ENCODE results near the gene ST3GAL4.
A peak's percentile ranks its signal among the peaks of the same experiment; 100 is the strongest.
"Not testable (repeated sequence)": the region's sequence is repeated elsewhere in the genome, so short reads cannot be mapped to it uniquely, and the experiment has no call there.

Gene ST3GAL4

DNA sequence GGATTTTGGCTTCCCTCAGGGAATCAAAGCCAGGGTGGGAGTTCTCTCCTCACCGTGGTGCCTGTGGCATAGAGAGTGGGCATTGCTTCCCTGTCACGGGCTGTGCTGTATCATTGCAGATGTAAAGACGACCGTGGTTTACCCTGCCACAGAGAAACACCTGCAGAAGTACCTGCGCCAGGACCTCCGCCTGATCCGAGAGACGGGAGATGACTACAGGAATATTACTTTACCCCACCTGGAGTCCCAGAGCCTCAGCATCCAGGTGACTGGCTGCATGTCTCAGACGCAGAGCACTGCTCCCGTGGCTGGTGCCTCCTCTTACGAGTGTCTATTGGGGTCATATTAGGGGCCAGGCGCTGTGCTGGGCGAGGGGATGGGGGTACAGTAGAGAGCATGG, 24.2 kb upstream of the ST3GAL4 start:
- DNase-seq: no peak

DNA sequence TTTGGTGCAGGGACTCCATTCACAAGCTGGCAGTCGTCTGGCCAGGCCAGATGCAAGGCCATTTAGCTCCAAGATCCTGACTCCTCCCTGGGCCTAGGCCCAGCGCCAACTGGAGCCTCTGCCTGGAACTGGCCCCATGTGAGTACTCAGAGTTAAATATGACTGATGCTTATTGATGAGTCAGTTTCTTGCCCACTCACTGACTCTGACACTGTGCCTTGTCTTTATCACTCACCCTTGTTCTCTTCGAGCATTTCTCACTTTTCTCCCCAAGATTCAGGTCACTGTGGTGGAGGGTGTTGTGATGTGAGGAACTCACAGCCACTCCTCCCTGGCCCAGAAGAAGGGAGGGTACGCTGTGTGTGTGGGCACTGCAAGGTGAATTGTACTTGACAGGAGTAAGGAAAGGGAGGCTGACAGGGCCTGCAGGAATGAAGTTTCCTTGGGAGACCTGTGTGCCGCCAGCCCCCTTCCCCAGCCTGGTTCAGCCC, 23.2 kb upstream of the ST3GAL4 start:
- DNase-seq: no peak

DNA sequence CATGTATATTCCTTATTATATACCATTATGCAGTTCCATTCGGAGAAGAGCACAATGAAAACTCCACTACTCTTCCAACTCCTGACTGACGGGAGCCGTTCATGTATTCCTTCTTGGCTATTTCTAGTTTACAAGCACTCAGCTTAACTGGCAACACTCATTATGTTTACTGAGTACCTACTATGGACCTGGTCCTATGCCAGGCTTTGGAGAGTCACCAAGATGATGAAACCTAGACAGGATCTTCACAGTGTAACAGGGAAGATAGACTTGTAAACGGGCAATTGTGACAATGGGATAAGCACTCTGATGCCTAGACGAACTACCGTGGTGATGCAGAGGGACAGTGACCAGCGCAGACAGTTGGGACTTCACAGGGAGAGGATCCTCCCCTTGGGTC, 22.3 kb upstream of the ST3GAL4 start:
- no peak for DNase-seq

DNA sequence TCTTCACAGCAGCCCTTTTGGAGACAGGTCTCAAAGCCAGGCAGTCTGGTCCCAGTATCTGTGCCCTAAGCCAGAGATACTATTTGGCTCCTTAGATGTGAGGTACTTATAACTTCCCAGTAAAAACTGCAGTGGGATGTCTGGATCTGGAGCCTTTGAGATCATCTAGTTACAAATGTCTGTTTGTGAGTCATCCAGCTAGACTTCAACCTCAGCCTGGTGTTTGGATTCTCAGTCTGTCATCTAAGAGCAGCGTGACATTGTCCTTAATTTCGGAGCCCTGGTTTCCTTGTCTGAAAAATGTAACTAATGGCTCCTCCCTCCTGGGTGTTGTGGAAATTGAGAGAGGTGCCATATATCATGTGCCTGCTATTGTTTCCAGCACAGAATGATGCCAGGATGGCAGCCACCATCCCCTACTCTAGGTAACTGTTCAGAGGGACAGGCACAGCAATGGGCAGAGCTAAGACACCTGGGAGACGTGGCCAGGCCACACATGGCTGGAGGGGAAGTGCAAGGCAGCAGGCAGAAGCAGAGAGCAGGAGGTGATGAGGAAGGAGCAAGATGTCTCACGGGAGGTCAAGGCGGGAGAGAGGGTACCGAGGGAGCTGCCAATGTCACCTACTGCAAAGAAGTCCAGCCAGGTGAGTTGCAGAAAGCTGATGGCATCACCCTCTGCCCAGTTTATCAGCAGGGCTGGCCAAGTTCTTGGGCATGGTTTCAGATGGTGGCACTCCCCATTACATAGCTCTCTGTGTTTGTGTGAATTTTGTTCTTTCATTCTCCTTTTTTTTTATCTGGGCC, 20.6 kb upstream of the ST3GAL4 start:
- DNase-seq: no peak

DNA sequence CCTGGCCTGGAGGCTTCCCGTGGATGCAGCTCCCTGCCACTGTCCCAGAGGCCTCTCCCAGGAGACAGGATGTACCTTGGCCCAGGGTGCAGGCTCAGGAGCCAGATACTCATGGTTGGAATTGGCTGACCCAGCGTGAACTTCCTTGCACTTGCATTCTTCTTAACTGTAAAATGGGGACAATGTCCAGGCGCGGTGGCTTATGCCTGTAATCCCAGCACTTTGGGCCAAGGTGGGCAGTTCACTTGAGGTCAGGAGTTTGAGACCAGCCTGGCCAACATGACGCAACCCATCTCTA, 20.1 kb upstream of the ST3GAL4 start:
- no peak for DNase-seq

DNA sequence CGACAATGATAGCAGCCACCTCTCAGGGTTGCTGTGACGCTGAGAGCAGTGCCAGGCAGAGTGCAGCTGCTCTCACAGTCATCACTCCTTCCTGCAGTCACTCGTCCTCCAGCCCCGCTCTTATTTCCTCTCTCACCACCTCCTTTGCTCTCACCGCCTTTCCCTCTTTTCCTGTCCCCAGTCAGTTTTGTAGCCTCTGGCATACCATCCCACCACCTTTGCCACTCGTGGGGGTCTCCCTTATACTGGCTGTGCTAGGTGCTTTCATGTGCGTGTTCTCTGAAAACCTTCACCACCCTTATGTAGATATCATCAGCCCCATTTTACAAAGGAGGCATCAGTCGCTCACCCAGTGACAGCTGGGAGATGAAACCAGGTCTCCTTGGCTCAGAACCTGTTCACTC, 19.3 kb upstream of the ST3GAL4 start:
- DNase-seq: no peak

DNA sequence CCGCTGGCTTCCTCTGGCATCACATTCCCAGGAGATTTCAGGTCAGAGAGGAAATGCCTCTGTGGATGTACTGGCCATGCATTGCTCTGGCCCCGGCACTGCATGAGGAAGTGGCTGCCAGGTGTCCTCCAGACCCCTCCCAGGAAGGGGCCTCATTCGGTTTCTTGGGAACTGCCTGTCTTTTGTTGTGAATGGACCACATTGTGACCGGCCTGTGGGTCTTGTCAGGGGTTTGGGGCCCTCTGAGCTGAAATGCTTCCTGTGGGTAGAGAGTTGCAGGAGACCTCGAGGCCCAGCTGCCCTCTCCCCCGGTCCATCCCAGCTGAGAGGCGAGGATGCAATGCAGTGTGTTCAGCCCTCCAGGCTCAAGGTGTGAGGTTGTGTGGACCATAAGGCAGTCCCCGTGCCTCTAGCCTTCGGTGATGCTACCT, 18.8 kb upstream of the ST3GAL4 start:
- DNase-seq: no peak

DNA sequence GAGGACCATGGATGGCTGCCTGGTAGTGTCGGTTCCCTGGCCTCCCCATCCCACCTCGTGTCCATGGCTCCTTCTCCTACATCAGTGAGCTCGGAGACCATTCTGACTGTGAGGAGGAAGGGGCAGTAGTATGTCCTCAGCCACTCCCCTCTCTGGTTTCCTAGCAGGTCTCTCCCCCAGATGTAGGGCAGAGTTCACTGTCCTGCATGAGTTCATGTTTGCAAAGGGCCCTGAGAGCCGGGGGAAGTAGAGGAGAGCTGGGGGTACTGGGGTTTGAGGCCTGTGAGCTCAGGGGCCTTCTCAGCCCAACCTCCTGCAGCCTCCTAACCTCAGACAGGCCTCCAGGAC, 18.4 kb upstream of the ST3GAL4 start:
- no peak for DNase-seq

DNA sequence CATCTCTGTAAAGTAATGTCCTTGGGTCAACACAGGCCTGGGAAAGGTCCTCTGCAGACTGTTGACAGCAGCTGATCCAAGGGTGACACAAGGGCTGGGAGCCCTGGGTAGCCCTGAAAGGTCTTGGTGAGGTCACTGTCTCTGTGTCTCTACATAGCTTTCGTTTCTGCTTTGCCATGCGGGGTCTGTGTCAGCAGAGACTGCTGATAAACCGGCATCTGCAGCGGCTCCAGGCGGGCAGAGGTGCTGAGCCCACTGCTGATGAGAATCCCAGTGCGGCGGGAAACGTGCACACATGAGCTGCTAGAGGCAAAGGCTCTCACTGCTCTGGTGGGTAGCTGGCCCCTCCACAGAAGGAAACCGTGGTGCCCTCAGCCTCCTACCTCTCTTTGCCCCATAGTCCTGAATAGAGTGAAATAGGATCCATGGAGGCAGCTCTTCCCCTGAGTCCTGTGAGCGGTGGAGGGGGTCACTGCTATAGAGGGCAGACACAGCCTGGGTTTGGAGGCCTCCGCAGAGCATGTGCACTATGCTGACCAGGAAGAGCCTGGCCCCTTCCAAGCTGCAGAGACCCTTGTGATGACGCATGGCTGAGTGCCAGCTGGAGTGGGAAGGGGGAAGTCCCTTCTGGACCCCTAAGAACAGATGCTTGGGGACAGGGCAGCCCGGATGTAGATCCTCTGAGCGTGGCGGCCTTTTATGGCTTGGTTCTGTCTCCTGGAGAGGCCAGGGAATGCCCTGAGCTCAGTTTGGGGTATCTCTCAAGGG, 17.8 kb upstream of the ST3GAL4 start:
- DNase-seq: no peak

DNA sequence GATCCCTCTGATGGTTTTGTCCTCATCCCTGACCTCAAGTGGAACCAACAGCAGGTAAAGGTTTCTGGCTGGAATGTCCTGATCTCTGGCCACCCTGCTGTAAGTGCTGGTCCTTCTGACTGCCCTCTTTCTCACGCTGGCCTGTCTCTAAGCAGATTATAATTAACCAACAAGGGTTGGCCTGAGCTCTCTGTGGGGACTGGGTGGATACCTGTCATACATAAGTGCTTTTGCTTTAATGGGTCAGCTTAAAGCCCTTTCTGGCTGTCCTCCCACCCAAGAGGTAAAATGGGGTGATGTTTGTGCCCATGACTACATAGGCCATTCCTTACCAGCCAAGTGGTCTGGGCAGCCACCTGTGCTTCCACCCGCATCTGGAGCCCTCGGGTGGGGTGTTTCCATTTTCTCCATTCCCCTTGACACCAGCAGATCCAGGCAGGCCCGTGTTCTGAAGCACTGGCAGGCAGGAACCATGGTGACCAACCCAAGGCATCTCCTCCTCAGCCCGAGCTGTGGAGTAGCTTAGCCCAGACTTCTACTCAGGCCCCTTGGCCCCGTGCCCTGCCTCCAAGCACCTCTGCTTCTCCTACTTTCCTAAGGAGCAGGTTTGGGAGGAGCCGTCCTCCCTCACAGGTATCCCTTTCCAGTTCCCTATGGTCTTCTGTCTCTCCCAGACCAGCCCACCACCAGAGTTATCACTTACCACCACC, 17.0 kb upstream of the ST3GAL4 start:
- DNase-seq: no peak

DNA sequence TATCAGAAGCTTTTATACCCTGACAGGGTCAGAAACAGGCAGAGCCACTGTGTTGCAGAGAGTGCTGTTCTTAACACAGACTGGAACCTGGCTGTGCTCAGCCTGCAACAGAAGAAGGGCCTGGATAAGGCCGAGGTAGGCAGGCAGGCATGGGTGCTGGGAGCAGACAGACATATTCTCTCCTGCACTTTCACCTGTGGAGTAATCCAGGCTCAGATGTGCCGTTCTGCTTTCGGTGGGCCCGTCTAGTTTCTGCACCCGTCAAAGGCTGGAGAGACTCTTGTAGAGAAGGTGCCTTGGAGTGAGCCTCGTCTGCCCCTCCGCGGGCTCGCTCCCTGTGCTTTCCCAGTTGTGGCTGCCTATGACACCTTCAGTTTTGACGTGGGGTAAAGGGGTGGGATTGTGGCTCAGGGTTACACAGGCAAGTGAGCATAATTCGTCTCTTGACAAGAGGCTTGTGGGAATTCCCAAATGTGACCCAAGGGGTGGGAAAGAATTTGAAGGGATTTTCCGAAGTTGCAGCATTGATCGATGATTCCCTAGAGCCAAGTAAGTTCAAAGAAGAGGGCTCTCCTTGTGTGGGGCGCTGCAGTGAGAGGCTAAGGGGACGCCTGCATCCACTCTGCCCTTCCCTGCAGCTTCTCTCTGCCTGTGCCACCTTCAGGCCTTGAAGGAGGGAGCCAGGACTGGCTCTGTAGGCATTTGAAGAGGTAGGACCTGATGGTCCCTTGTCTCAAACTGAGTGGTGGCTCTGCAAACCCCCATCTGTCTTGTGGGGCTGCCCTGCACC, 16.2 kb upstream of the ST3GAL4 start:
- no peak for DNase-seq

DNA sequence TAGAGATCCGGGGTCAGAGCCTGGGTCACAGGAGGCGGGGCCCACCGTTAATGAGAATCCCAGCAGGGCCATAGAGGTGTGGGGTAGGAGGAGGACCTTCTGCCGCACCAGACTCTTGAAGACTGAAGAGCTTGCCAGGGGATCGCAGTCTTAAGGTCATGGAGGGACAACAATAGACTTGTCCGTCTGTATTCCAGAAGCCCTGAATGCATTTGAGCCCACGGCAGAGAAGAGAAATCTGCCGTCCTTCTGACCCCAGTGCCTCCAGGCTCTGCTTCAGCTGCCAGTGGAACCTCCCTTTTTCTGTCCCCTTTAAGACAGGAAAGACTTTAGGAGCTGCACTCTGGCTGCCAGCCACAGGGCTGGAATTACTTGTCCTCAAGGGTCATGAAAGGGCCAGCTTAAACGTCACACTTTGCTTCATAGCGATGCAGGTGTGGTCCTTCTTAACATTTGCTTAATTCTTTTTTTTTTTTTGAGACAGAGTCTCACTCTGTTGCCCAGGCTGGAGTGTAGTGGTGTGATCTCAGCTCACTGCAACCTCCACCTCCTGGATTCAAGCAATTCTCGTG, 15.5 kb upstream of the ST3GAL4 start:
- no peak for DNase-seq

DNA sequence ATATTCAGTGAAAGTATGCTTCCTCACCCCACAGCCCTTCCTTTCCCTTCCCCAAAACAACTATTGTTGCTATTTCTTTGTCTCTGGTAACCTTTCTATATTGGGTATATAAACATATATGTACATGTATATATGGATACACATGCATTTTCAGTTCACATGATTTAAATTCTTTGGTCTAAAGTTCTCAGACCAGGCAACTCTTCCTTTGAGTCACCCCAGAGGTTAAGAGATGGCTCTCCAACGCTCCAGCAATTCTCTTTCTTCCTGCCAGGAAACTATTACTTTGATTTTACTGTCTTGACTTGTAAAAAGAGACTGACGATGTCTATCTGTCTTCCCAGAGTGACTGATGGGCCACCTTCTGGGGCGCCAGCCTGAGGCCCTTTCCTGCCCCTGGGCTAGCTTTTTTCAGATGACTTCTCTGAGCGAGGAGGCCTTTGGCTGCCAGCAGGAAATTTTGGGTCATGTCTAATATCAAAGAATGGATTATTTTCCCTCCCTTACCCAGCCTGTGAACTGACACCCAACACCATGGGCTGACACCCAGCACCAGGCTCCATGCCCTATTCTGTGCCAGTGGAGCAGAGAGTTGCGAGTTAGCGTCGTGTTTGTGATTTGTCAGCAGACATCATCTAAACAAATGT, 14.4 kb upstream of the ST3GAL4 start:
- DNase-seq: no peak

DNA sequence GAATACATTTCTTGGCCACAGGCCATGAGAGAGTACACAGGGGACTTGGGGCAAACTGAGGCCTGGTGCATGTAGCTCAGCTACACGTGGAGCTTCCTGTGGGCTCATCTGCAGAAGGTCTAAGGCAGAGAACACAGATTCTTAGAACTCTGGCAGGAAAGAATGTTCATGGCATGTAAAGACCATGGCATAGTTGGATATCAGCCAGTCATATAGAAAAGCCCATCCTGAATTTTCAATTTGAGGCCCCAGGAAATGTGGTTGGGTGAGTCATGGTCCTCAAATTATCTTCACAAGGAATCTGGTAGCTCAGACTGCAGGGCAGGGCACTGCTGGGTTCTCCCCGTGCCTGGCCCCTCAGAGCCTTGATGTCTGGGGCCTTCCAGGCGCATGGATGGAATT, 13.7 kb upstream of the ST3GAL4 start:
- no peak for DNase-seq

DNA sequence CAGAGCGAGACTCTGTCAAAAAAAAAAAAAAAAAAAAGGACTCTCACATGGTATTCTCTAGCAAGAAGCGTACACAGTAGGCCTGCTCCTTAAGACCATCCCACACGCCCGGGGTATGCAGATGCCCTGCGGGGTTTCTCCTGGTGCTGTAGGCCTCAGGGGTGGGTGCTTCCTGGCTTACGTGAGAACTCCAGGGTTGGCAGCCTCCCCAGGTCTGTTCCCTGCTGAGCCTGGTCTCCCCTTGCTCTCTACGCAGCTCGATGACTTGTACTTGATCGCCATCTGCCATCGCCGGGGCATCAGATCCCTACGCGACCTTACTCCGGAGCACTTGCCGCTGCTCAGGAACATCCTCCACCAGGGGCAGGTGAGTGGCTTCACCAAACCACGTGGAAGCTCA, 12.4 kb upstream of the ST3GAL4 start:
- DNase-seq: no peak

DNA sequence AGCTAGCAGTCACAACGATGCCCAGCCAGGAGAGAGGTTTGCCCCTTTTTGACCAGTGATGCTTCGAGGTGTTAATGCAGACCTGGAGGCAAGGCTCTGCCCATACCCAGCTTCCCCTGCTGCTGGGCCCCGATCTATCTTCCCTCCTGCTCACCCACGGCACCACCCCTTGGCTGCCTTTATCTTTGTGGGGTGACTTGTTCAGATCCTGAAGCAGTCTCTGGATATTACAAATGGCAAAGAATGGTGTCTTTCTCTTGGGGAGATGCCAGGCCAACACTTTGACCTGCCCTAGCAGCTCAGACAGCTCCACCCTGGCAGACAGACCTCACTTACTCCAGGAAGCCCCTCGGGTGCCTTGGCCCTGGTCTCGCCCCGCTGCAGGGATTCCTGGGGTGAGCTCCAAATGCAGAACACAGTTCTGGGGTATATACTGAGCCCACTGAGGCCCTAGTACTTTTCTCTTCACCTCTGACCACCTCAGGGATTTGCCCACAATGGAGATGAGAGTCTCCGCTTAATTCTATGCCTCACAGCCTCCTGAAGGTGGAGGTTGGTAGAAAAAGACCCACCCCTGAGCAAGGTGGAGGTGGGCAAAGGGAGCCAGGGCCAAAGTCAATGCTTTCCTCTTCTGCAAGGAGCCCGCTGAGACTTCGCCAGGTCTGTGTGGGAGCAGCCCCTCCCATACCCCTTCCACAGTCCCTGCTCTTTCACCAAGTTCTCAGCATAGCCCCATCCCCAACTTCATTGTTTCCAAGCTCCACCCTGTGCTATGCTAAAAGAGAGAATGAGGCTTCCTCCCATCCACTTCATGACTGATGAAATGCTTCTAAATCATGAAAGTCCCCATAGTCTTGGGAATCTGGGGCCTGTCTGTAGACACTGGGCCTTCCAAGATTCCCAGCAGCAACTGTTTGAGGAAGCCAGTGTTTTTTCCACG, 11.1 kb upstream of the ST3GAL4 start:
- DNase-seq: no peak

DNA sequence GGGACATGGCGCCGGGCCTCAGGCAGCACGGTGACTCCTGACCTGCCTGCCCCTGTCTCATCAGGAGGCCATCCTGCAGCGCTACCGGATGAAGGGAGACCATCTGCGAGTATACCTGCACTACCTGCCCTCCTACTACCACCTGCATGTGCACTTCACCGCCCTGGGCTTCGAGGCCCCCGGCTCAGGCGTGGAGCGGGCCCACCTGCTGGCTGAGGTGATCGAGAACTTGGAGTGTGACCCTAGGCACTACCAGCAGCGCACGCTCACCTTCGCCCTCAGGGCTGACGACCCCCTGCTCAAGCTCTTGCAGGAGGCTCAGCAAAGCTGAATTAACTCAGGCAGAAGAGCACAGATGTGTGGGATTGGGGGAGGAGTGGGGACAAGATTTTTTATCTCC, 10.2 kb upstream of the ST3GAL4 start:
- DNase-seq: no peak

DNA sequence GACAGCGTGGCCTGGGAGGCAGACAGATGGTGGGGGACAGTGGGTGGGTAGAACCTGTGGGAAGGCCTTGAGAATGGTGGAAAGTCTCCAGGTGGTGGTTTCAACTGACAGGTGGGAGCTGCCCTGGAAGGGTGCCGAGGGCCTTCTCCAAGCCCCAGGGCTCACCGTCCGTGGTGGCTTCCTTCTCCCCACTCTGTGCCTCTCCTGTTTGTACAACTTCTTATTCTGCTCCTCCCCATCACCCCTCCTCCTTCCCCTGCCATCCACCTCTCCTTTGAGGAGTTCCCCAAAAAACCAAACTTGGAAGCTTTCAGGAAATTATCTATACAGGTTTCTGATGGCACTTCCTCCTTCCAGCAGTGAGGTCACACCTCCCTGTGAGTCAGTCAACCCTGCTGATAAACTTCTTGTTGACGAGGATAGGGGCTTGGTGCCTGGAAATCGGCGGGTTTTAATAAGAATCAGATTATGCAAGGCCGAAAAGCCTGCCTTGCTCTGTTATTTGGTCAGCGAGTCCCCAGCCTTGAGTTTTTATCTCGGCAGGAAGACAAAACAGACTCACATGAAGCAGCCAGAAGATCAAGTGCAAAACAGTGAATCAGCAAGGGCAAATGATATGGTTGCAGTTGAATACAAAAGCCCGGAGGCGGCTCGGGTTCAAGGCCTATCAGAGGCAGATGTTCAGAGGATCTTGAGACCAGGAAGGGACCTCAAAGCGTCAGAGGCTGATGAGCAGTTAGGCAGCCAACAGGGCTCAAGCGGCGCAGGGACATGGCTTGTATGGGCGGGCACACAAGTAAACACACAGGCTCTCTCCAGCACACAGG, 9.5 kb upstream of the ST3GAL4 start:
- peak; percentile 36 for DNase-seq

DNA sequence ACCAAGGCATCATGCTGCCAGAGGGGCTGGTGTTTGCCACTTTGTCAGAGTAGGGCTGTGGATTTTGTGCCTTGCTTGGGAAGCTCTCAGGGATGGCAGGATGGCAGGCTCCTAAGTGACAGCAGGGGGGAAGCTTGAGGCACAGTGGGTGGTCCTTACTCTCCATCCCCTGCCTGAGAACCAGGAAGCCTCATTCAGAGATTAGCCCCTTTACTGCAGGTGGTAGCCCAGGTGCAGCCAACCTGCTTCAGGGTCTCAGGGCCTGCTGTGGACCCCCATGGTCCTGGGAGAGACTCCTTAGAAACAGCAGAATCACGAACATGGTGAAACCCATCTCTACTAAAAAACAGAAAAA, 8.9 kb upstream of the ST3GAL4 start:
- no peak for DNase-seq

DNA sequence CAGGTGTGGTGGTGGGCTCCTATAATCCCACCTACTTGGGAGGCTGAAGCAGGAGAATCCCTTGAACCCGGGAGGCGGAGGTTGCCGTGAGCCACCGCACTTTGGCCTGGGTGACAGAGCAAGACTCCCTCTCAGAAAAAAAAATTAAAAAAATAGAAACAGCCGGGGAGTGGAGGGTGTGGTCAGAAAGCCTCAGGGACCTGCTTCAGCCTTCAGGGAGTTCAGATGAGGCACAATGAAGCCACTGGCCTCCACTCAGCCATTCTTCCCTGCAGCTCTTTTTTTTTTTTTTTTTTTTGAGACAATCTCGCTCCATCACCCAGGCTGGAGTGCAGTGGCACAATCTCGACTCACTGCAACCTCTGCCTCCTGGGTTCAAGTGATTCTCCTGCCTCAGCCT, 8.5 kb upstream of the ST3GAL4 start:
- not testable (repeated sequence) for DNase-seq

Data from KG1 (cell line).